GM21619 (cell line): Measurements from ENCODE around the gene NECTIN4.
"Not testable (repeated sequence)": the region's sequence is repeated elsewhere in the genome, so short reads cannot be mapped to it uniquely, and the experiment has no call there.

Source experiments
- ATAC-seq: cut with Tn5 transposase; IDR thresholded peaks from one replicate; pipeline ENCODE4 v1.9.1; 2021; ENCODE audit not compliant: unreplicated experiment

Gene NECTIN4

GRCh38 chr1:161065681-161066080 is 23.7 kb downstream of the NECTIN4 start:
- ATAC-seq, result not testable (repeated sequence)

- not testable (repeated sequence) for ATAC-seq
Measured at GRCh38 chr1:161063936-161064335, 25.4 kb downstream of the NECTIN4 start.

GRCh38 chr1:161061419-161061818 is 27.9 kb downstream of the NECTIN4 start:
- ATAC-seq, result no peak

GRCh38 chr1:161059293-161059692 is 30.1 kb downstream of the NECTIN4 start:
- no peak for ATAC-seq

- no peak for ATAC-seq
Measured at GRCh38 chr1:161054805-161055204, 34.6 kb downstream of the NECTIN4 start.

GRCh38 chr1:161054232-161054631 is 35.1 kb downstream of the NECTIN4 start:
- ATAC-seq, result no peak

- ATAC-seq, result no peak
Measured at GRCh38 chr1:161052899-161053298, 36.5 kb downstream of the NECTIN4 start.

- no peak for ATAC-seq
Measured at GRCh38 chr1:161051219-161051618, 38.1 kb downstream of the NECTIN4 start.

- no peak for ATAC-seq
Measured at GRCh38 chr1:161048949-161049722, 40.2 kb downstream of the NECTIN4 start.

GRCh38 chr1:161047436-161048420 is 41.6 kb downstream of the NECTIN4 start:
- ATAC-seq, result no peak

- peak; percentile 38 for ATAC-seq
Measured at GRCh38 chr1:161046605-161047228, 42.6 kb downstream of the NECTIN4 start.

- peak; percentile 61 for ATAC-seq
Measured at GRCh38 chr1:161045736-161046604, 43.4 kb downstream of the NECTIN4 start, which contains the start of gene USF1. Gene USF1, minus strand, starts transcription at chr1:161045977. Its CDS starts 2,702 bp downstream, at chr1:161043275.

- ATAC-seq, result peak; percentile 34
Measured at GRCh38 chr1:161044908-161045735, 44.2 kb downstream of the NECTIN4 start.

- no peak for ATAC-seq
Measured at GRCh38 chr1:161044535-161044907, 44.8 kb downstream of the NECTIN4 start.

GRCh38 chr1:161039546-161039945 is 49.8 kb downstream of the NECTIN4 start:
- ATAC-seq, result no peak

- ATAC-seq, result no peak
Measured at GRCh38 chr1:161039154-161039545, 50.2 kb downstream of the NECTIN4 start.

GRCh38 chr1:161038523-161039153 is 50.7 kb downstream of the NECTIN4 start, which contains the start of gene TSTD1:
Gene TSTD1, minus strand, starts transcription at chr1:161038964. Its CDS starts 75 bp downstream, at chr1:161038889.
- ATAC-seq, result peak; percentile 82

- no peak for ATAC-seq
Measured at GRCh38 chr1:161037661-161038522, 51.5 kb downstream of the NECTIN4 start.
